GF-D8 (cell line): Measurements from ENCODE around the gene TRIM15.
"Not testable (repeated sequence)": the region's sequence is repeated elsewhere in the genome, so short reads cannot be mapped to it uniquely, and the experiment has no call there.

Experiments used
- DNase-seq: peaks from one replicate; lab custom pipeline; 2025; lab: John Stamatoyannopoulos, UW

The TRIM15 gene

GRCh38 chr6:30163090-30163917 is at the start of gene TRIM15:
TRIM15 (plus strand) TSS chr6:30163546; CDS start chr6:30163685, 139 bp downstream.
- DNase-seq: peak; percentile 46

DNA sequence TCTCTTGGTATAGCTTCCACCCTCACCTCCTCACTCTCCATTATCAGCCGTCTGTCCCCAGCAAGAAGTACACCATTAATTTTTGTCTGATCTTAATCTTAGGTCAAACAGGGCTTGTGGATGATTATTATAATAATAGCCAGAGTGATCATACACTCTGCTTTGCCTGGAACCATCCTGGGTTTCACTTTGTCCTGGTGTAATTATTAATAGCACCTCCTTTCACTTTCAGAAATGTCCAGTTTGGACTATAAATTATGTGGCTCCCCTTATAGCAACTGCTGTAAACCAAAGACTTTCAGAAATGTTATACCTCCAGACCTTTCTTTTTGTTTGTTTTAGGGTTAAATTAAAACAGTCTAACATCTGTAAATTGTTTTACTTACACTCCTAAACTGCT is 49.5 kb upstream of the TRIM15 start:
- no peak for DNase-seq

DNA sequence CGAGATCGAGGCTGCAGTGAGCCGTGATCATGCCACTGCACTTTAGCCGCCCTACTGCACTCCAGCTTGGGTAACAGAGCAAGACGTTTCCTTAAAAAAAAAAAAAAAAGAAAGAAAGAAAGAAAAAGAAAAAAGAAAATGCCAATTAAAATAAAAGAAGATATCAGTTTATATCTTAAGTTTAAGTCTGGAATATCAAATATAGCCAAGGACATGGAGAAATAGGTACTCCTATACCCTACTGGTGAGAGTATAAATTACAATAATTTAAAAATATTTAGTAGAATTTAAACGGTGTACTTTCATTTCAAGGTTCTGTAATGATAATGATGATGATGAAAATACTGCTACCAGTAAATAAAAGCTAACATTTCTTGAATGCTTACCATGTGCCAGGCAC is 46.6 kb upstream of the TRIM15 start:
- no peak for DNase-seq

DNA sequence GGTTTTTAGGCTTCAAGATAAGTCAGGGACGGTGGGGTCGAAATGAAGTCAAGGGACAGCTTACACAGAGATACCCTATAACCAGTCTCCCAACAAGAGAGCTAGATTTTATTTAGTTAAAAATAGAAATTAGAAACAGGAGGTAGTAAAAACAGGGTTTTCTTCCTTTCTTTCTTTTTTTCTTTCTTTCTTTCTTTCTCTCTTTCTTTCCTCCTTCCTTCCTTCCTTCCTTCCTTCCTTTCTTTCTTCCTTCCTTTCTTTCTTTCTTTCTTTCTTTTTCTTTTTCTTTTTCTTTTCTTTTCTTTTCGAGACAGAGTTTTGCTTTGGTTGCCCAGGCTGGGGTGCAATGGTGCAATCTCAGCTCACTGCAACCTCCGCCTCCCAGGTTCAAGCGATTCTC is 44.7 kb upstream of the TRIM15 start:
- DNase-seq: not testable (repeated sequence)

DNA sequence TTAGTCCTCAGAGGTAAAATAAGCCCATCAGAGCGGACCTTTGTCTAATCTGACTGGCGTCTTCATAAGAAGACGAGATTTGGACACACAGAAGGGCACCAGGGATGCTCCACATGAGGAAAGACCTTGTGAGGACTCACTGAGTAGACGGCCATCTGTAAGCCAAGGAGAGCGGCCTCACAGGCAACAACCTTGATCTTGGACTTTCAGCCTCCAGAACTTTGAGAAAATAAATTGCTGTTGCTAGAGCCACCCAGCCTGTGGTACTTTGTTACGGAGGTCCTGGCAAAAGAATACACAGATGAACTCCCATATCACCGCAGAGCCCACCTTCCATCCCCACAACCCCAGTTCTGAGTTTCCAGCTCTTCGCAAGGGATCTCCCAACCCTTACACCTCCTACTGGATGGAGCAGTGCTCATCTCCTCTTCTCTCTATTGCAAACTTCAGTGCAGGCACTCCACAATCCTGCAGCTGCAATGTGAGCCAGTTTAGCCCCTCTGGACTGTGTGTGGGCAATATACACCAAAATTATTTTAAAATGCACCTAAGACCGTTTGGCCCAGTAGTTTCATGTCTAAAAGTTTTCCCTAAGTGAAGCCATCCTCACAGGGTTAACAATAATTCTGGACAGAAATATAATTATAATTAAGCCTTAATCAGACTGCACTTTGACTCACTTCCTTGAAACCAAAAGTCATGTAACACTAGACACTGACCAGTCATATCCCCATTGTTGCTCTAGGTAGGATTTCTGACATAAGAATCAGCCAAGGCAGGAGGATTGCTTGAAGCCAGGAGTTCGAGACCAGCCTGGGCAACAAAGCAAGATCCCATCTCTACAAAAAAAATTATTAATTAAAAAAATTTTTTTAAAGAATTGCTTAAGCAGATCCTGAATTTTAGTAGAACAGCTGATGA is 41.6 kb upstream of the TRIM15 start:
- DNase-seq: no peak

GRCh38 chr6:30122515-30122914 is 40.8 kb upstream of the TRIM15 start:
- DNase-seq: no peak

GRCh38 chr6:30127238-30128093 is 35.9 kb upstream of the TRIM15 start:
- no peak for DNase-seq

GRCh38 chr6:30129265-30130178 is 33.8 kb upstream of the TRIM15 start:
- DNase-seq: no peak

DNA sequence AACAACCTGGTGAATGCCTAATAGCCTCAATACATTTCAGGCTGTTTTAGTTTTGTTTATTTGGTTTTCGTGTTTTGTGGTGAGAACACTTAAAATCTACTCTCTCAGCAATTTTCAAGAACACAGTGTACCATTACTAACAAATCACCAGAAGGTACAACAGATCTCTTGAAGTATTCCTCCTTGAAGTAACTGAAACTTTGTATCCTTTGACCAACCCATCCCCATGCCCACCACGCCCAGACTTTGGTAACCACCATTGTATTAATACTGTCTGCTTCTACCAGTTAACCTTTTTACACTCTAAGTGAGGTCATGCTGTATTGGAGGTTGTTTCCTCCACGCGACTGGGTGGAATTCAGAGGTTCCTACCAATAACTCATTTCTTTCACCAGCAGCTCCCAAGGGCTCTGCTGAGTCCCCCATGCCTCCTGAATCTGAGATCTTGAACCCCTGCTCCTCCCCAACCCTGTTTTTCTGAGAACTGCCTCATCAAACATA is 33.1 kb upstream of the TRIM15 start:
- no peak for DNase-seq

DNA sequence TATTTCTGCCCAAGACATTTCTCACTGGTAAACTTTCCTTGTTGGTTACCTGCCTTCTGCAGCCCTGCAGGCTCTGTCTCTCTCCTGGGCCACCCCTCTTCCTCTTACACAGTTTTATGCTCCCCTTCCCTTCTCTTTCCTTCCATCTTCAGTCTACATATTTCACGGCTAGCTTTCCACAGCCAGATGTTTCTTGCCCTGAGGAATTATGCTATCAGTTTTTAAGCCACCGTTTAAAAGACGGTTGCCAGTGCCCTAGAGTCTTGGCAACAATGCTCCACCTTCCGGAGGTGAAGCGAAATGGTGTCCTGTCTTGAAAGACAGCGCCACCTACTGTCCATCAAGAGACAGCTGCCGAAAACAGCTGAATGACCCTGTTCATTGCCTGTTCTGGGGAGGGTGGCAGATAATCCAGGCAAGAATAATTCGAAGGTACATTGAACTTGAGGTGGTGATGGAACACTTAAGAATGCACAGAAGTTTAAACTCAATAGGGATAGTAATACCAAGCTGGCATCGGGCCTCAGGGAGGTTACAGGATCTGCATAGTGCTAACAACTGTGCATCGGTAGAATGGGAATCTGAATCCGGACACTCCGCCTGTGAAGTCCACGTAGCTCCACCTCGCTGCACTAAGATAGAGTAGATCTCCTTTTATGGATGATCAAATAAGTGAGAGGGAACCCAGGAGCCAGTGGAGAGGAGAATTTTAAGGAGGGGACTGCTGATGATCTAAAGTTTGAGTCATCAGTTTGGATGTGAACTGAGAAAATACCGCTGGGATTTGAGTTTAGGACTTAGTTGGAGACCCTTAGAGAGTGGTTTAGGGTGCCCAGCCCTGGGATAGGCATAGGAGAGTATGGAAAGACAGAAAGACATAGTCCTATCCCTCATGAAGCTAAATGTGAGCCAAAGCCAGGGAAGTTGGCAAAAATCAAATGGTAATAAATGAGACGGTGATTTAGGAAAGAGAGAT is 32.2 kb upstream of the TRIM15 start:
- DNase-seq: peak; percentile 41

GRCh38 chr6:30131947-30132497 is 31.3 kb upstream of the TRIM15 start:
- no peak for DNase-seq

DNA sequence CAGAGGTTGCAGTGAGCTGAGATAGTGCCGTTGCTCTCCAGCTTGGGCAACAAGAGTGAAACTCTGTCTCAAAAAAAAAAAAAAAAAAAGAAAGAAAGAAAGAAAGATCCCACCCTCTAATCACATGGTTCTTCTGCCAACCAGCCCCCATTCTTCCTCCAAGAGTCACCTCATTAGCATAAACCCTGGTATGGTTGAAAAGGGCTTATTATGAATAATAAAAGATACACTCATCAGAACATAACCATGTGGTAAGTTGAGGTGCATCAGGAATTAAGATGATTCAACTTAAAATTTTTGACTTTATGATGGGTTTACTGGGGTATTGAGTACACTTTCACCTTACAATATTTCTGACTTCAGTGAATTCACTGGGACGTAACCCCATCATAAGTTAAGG is 28.2 kb upstream of the TRIM15 start:
- DNase-seq: no peak

DNA sequence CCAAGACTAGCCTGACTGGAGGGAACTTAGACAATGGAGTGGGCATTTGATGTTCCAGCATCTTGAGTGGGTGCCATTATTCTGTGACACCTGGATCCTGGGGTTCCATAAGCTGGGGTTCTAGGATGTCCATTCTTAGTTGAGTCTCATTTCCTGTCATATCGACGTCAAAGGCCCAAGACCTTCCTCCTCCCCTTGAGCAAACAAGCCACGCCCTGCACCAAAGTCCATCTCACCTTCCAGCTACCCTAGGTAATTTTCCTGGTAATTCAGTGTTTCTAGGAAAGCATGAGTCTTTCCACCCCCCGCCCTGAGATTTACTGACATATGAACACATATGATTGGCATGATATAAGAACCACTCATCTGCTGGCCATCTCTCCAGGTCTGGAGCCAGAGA is 27.6 kb upstream of the TRIM15 start, which contains the start of gene TRIM40:
TRIM40 (plus strand) TSS at position 384 of the 400 bp plus-strand sequence. CDS start 897 bp downstream, outside the sequence.
- no peak for DNase-seq

GRCh38 chr6:30136570-30137286 is 26.6 kb upstream of the TRIM15 start:
- DNase-seq: no peak

GRCh38 chr6:30140240-30140639 is 23.1 kb upstream of the TRIM15 start:
- DNase-seq: not testable (repeated sequence)

DNA sequence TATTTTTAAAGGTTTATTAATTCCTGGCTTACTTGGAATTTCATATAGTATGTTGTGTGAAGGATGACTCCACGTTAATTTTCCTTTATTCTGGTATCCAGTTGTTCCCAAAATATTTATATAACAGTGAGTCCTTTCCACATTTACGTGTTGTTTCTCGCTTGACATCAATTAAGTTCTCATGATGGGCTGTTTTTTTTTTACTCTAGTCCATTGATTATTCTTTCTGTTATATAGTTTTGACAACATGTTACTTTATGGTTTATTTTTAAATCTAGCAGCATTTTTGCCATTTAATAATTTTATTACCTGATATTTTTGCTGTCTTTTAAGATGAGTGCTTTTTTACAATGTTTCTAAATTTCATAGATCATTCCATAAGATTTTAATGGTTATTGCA is 20.7 kb upstream of the TRIM15 start:
- no peak for DNase-seq

DNA sequence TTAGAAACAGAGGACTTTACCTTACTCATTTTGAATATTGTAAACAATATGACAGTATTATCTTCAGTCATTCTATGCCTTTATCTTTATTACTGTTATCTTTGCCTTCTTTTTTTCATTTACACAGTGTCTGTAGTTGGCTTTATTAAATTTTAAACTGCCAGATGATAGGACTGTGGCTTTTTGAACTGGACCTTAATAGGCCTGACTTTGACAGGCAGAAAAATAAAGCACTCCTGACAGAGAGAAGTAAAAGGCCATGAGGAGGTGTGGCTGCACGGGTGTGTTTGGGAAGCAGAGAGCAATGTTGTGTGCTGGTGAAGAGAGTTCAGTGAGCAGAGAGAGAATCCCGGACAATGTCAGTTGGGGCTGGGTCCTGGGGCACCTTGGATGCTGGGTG is 19.6 kb upstream of the TRIM15 start:
- DNase-seq: no peak

DNA sequence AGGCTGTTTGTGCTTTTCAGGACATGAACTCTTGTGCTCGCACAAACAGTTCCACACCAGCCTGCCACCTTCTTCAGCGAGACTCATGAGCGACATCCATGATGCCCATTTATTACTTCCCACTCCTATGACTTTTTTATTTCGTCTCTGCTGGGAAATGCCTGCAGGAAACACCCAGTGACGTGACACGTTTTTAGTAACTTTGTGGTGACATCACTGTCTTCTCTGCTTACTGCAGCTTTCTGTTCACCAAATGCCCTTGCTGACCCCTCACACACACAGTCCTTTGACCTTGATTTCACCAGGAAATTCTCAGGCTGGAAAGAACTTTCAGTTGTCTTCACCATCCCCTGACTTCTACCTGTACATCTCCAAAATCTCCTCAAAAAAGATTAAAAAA is 18.5 kb upstream of the TRIM15 start:
- no peak for DNase-seq
